ENCODE measurements around the gene VAMP3.

Gene VAMP3, protein sequence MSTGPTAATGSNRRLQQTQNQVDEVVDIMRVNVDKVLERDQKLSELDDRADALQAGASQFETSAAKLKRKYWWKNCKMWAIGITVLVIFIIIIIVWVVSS

DNA sequence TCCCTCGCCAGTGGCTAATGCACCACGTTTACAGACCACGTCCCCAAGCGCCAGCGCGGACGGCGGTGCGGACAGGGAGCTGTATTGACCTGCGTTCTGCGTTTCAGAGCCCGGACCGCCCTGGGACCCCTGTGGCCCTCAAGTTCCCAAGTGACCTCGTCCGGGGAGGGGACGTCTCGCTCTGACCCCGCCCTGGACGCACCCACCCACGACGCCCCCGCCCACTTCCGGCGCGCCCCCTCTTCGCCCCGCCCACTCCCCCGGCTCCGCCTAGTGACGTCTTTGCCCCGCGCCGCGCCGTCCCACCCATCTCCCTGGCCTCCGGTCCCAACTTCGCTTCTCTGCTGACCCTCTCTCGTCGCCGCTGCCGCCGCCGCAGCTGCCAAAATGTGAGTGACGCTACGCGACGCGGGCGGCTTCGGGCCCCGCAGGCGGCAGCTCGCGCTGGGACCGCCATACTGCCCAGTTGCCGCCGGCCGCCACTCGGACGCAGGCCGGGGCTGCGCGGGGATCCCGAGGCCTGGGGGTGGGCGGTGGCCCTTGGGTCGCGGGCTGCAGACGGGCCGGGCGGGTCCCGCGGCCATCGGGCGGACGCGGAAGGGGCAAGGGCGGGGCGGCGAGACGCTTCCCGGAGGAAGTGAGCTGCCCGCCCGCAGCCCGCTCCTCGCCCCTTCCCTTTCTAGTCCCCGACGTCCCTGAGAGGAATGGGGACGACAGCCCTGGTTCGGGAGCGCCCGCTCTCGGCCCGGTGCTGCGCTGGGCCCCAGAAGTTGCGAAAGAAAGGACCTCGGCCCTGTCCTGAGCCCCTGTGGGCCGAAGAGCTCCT, at the start of gene VAMP3:
Gene VAMP3, plus strand, starts transcription at position 300 of the 826 bp plus-strand sequence. Its CDS starts 88 bp downstream, at position 388.
- peak; percentile 92 for DNase-seq

DNA sequence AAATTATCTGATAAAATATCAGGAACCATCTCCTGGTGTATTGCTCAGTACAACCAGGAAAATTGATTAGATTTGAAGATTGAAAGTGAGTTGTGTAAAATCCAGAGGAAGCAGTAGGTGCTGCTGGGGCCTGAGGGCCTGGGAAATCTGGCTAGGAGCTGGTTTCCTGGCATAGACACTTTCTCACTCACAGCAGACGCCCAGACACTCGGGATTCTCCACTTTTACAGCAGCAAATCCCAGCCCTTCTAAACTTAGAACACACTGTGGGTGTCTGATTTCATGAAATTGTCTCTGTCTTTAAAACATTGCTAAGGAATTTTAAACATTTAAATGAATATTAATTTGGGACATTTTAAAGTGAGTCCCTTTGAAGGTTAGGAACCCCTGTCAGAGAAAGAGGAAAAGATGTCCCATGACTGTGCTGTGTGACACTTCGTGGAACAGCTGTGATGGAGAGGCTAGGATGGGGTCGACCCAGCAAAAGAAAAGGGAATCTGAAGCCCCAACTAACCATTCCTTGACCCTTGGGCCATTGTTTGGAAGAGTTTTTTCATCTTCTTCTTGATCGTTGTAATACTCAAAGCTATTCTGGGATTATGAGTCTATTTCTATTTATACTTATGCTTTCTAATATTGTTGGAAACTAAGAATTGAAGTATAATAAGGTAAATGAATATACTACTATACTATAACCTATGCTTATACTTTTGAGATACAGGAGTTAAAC, 49.0 kb upstream of the VAMP3 start:
- no peak for DNase-seq

DNA sequence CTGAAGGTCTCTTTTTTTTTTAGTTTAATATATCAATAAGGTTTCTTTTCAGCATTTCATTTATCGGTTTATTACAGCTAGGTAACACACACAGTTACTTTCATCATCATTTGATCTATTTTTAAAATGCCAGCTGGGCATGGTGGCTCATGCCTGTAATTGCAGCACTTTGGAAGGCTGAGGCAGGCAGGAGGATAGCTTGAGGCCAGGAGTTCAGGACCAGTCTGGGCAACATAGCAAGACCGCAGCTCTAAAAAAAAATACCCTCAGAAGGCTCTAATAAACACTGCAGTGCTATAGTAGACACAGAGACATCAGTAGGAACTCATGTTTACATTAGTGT, 48.5 kb upstream of the VAMP3 start:
- no peak for DNase-seq

DNA sequence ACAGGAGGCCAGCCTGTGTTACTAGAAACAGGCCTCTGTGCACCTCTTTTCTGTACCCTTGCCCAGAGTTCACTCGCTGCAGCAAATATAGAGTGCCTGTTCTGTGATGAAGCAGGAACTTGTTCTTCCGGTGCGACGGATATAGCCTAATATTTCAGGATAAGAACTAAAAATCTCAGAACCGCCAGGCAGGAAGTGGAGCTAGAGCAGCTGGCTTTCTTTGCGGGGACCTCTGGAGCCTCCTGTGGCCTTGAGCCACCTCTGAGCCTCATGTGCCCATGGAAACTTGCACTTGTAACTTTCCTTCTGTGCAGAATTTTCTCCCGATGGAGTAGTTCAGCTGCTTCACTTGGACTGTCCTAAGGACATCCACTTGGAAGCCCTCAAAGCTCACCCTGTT, 44.5 kb upstream of the VAMP3 start:
- no peak for DNase-seq

DNA sequence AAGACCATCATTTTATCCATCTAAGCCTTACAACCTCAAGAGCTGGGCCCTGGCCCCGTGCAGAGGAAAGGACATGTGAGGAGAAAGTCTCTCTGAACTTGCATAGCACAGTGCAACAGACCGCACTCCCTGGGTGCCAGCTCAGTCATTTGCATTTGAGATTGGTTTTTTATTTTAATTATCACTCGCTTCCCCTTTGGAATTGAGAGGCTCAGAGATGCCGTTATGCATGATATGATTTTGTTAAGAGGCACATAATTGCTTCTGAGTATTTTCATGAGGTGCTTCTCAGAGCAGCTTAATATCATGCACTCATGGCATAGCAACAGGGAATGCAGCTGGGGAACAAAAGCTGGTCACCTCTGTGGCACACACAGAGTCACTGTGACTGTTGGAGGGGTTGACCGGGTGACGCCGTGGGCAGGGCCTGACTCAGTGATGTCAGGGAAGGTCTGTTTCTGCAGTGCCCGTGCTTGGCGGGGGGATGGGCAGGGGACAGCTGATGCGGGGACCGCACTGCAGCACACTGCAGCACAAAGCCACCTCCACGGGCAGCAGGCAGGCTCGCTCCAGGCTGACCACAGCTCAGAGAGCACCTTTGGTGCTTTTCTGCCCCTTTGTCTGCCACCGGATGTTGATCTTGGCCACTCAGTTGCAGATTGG, 43.2 kb upstream of the VAMP3 start:
- DNase-seq = no peak

DNA sequence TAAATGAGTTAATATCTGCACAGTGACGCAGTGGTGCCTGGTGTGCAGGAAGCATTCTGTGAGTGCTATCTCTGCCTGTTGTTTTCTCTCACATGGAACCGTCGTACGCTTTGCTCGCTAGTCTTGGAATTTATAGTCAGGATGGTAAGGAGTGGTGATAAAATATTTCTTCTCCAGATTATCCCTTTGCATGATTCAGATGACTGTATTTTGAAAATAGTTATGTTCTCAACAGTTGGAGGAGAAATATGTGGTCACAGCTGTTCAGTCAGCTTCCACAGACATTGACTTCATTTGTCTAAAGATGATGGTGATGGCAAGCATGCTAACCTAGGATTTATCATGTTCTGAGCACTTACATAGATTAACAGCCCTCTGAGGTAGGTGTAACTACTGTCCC, 41.3 kb upstream of the VAMP3 start:
- no peak for DNase-seq

DNA sequence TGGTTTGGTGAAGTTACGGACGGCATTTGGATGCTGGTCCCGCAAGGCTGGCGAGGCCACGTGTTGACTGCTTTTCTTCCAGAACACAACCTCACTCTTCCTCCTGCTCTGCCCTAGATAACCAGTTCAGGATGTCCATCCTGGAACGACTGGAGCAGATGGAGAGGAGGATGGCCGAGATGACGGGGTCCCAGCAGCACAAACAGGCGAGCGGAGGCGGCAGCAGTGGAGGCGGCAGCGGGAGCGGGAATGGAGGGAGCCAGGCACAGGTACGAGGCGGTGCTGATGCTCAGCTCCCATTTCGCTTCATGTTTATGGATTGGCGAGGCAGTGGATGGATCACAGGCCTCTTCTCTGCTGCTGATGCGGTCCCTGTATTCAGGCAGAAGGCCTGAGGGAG, 38.8 kb upstream of the VAMP3 start:
- no peak for DNase-seq

DNA sequence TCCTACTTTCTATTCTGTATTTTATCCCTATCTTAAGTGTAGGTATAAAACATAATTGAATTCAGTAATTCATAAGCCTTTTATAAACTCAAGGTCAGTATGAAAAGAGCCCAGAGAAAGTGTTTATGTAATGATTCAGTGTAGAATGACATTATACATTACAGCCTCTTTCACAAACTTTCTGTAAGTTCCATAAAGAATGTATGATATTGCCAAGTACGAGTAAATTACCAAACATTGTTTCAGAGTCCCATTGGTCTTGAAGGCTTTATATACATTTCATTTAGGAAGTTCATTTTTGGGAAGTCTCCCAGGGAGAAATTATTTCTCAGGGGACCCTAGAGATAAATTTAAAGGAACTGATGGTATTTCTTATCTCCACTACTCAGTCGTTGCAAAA, 37.8 kb upstream of the VAMP3 start:
- no peak for DNase-seq

DNA sequence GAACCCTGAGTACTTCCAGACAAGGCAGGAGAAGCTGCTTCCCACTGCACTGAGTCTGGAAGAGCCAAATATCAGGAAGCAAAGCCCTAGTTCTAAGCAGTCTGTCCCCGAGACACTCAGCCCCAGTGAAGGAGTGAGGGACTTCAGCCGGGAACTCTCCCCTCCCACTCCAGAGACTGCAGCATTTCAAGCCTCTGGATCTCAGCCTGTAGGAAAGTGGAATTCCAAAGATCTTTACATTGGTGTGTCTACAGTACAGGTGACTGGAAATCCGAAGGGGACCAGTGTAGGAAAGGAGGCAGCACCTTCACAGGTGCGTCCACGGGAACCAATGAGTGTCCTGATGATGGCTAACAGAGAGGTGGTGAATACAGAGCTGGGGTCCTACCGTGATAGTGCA, 33.1 kb upstream of the VAMP3 start:
- DNase-seq = no peak

DNA sequence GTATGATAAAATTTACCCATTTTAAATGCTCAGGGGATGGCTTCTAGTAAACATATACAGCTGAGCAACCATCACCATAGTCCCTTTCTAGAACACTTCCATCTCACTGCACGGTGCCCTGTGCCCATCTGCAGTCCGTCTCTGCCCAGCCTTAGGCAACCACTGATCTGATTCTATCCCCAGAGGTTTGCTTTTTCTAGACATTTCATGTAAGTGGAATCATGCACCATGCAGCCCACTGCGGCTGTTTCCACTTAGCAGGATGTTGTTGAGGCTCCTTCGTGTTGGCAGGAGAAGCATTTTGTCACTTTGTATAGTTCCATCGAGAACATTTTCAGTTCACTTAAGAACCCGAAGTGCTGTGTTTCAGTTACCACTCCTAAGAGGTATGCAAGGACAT, 27.8 kb upstream of the VAMP3 start:
- DNase-seq = no peak

DNA sequence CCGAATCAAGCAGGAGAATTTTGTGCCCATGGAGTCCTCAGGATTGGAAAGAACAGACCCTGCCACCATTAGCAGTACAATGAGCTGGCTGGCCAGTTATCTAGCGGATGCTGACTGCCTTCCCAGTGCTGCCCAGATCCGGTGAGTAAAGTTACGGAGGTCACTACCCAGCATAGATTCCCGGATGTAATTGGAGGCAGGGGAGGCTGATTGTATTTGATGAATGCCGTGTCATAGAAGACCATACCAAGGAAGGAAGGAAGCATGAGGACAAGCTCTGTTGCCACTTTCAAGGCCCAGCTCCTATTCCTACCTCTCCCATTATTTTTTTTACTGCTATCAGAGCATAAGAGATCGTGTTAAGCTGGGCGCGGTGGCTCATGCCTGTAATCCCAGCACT, 26.2 kb upstream of the VAMP3 start:
- DNase-seq = no peak

DNA sequence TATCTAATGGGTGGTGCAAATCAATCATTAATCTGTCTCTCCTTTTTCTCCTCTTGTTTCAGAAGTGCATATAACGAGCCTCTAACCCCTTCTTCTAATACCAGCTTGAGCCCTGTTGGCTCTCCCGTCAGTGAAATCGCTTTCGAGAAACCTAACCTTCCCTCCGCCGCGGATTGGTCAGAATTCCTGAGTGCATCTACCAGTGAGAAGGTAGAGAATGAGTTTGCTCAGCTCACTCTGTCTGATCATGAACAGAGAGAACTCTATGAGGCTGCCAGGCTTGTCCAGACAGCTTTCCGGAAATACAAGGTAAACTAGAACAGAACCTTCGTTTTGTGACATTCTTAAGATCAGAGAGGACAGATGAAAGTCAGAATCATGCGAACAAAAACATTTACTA, 25.3 kb upstream of the VAMP3 start:
- no peak for DNase-seq

DNA sequence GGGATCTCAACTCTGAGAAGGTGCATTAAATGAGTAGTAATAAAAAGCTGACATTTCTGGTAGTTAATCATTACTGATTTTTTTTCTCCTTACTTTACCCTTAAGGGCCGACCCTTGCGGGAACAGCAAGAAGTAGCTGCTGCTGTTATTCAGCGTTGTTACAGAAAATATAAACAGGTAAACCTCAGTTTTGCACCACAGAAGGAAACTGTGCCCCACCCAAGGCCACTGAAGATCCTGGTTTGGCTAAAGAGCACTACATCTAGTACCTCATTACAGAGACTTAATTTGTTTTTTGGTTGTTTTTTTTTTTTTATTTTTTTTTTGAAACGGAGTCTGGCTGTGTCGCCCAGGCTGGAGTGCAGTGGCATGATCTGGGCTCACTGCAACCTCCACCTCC, 23.5 kb upstream of the VAMP3 start:
- no peak for DNase-seq

DNA sequence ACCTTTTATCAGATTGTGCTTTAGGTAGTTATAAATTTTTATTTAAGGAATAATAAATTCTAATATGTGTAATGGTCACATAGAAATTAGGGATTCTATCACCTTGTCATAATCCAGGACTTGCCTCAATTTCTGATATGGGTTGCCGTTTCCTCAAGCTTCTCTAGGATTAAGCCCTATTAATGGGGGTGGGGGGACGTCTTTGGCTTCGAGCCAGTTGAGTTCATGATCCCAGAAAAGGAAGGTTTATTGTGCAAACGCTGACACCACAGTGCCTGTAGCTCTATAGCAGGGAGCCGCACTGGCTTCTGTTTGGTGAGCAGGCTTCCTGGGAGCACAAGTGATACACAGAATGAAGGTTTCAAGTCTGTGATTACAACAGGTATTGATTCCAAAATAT, 22.0 kb upstream of the VAMP3 start:
- DNase-seq = no peak

DNA sequence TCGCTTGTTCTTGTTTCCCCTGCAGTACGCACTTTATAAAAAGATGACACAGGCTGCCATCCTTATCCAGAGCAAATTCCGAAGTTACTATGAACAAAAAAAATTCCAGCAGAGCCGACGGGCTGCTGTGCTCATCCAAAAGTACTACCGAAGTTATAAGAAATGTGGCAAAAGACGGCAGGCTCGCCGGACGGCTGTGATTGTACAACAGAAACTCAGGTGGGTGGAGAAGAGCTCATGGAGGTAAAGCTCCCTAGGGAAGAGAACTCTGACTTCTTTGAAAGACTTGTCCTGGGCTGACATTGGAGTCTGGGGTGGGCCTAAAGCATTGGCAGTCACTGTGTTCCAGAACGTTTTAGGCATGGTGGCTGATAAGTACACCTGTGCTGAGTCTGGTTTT, 19.9 kb upstream of the VAMP3 start:
- DNase-seq = no peak

DNA sequence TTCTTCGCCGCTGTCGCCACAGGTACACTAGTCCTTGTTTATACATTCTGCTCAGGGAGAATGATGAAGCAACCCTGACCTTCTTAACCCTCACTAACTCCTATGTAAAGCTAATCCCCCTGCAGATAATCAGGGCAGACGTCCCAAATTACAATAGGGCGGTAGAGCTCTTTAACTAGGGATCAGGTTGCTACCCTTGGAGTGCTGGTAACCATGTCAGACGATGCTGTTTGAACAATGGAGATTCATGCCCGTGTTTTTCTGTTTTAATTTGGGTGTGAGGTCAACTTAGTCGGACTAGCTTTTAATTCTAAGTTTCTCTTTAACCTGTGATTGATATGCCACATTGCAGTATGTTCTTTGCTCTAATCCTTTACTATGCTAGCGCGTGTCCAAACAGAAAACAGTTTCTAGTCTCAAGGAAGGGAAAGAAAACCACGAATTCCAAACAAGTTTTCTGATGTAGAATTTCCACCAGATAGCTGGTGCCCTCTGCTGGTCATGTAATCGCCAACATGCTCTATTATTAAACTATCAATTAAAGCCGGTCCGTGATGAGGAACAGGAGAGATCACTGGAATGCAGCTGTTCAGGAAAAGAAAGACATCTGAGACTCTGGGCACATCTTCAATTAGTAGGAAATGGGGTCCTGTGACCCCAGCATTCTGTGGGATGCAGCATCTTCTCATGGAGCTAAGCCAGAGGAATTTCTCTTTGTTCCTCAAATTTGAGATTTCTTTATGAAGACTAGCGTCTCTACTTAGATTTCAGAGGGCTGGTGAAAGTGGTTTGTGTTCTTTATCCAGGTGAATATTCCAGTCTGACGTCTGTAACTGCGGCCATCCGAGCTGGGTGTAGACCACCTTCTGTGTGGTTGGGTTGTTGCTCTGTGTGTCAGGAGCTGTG, 18.3 kb upstream of the VAMP3 start:
- peak; percentile 25 for DNase-seq

DNA sequence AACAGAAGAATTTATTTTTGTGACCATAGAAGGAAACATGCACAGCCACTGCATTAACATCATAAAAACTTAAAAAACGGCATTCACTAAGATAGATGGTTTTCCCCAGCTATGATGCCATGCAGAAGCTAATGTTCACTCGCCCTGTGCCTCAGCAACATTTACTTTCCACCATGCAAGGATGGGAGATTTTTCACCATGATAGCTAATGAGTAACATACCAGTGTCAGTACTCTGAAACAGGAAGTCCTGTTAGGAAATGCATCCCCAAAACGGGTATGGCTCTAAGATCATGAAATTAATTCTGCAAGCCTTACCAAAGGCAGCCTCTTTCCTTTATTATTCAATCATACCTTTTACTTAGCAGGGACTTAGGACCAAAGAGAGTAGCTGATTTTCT, 17.5 kb upstream of the VAMP3 start:
- no peak for DNase-seq

DNA sequence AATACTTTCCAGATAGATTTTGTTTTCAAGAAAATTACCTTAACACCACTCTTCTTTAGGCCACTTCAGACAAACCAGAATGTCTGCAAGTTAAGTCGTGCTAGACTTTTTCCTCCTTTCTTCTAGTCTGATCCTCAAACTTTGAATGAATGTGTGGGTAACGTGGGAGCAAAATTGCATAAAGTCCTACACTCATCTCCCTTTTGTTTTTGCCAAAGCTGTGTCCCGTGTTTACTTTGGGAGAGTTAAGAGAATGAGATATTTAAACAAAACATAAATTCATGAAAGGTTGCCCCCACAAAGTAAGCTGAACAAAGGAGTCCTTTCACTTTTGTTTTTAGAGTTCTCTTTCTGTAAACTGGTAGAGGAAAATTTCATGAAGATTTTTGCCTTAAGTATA, 16.9 kb upstream of the VAMP3 start:
- no peak for DNase-seq

DNA sequence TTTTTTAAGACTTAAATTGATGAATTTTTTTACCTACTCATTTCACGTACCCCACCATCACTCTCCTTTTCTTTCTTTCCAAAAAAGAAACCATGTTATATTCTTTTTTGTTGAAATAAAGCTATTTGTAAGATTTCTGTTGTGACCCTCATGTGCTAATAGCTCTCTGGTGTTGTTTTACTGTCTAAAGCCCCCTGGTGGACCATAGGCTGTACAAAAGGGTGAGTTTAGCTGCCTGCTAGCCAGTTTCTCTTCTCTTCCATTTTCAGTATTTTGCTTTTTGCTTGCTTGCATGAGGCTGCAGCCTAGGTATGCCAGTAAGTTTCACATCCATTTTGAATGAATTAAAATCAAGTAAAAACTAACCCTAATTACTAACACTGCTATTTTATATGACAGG, 15.6 kb upstream of the VAMP3 start:
- no peak for DNase-seq

DNA sequence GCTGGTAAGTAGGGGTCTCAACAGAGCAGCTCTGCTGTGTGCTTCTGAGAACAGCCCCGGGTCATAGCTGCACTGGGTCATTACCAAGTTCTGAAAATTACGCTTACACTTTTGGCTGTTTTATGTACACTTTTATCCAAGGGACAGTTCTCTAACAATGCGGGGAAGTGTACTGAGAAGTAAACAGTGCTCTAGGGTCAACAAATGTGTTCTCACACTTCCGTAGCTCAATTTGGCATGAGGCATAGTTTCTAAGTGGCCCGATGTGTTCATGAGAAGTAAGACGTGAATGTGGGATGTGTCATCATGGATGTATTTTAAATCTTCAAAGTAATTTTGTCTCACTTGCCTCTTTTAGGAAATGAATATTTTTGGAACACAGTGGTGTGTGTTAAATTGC, 10.9 kb upstream of the VAMP3 start:
- no peak for DNase-seq

DNA sequence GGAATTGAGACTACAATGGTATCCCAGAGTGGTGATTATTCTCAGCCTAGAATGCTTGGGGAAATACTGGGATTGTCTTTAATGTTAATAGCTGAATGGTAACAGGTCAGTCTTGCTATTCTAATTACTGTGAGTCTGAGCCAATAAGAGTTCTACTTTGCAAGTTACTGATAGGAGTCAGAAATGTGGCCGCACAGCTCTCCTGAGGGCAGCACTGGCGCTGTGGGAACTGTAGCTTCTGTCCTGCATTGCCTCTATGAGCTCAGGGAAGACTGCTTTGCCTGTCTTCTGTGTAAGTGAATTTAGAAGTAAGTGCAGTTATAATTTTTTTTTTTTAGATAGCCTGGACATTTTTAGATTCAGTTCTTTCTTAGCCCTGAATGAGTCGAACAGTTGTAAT, 10.0 kb upstream of the VAMP3 start:
- DNase-seq = no peak

DNA sequence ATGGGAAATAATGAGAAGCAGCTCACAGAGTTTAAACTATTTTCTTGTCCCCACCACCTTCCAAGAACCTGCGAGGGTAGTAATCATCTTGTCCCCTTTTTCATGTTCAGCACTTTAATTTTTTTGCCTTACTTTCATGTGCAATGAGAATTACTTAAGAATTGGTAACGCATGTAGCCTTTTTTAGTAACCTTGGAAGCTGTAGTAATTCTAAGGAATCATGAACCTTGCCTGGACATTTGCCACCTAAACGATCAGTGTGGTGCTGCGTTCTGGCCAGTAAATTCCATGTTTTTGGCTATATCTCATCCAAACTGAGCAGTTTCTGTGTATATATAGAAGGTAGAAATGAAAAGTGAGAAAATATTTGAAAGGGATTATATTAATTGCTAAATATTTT, 3.9 kb upstream of the VAMP3 start:
- DNase-seq = no peak

DNA sequence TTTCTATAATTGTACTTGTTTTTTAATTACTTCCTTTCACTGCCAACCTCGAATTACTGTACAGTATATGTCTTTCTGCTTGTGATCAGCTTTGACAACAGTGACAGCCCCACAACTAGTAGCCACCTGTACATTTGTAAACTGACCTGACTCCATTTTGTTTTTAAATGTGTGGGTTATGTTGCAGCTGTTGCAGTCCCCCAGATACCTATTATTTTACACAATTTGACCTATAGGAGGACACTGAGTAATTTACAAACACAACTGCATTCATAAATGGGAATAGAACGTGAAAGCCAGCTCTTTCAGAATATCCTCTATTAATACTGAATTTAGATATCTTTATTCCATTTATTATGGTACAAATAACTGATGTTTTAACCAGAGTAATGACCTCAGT, 2.5 kb upstream of the VAMP3 start:
- DNase-seq = no peak
